H4 (cell line): ENCODE measurements around the gene UBE2E3. TPM values are rescaled to one million over a fixed set of nuclear protein-coding genes. Genes with fewer than 3 reads are reported as not detected.
"Not testable (repeated sequence)": the region's sequence is repeated elsewhere in the genome, so short reads cannot be mapped to it uniquely, and the experiment has no call there.

Experiments used
- DNase-seq: peaks from one replicate; pipeline ENCODE4 v3.0.0-alpha.2; 2015; ENCODE audit warnings: low spot score
- total RNA-seq: library from RNA; depleted of rRNA; stranded (reverse); fragments of >200 nt; shearing (Covaris generic); gene quantifications from 2 replicates; pipeline ENCODE4 v1.2.3, GENCODE V29; 2014

UBE2E3 gene
- total RNA-seq, 1 experiment from 2014 or later = 197 TPM

- DNase-seq = no peak
Observed at GRCh38 chr2:181074457-181074856, 94.1 kb downstream of the UBE2E3 start.

GRCh38 chr2:181076658-181077057 is 96.3 kb downstream of the UBE2E3 start:
- DNase-seq = no peak

GRCh38 chr2:181077128-181077709 is 96.8 kb downstream of the UBE2E3 start:
- peak; percentile 62 for DNase-seq

- DNase-seq = no peak
Observed at GRCh38 chr2:181083140-181083539, 102.7 kb downstream of the UBE2E3 start.

DNA sequence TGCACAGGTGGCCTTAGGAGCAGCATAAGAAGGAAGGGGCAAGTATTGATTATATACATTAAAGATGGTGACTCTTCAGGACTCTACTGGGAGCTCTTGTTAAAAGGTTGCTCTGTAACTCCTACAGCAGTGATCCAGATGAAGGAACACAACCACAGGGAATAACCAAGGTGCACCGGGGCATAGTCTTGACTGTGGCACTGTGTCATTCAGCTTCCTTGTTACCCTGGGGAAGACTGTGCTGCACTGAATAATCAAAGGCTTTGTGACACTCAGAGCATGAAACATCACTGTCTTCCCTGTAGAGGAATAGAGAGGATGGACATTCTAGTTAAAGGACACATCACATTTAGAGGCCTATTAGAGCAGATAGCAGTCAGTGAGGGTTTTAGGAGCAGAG is 105.3 kb downstream of the UBE2E3 start:
- no peak for DNase-seq

DNA sequence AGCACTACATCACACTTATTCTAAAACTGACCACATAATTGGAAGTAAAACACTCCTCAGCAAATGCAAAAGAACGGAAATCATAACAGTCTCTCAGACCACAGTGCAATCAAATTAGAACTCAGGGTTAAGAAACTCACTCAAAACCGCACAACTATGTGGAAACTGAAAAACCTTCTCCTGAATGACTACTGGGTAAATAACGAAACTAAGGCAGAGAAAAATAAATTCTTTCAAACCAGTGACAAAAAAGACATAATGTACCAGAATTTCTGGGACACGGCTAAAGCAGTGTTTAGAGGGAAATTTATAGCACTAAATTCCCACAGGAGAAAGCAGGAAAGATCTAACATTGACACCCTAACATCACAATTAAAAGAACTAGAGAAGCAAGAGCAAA is 111.5 kb downstream of the UBE2E3 start:
- not testable (repeated sequence) for DNase-seq

- DNase-seq = no peak
Observed at GRCh38 chr2:181095486-181095885, 115.1 kb downstream of the UBE2E3 start.

DNA sequence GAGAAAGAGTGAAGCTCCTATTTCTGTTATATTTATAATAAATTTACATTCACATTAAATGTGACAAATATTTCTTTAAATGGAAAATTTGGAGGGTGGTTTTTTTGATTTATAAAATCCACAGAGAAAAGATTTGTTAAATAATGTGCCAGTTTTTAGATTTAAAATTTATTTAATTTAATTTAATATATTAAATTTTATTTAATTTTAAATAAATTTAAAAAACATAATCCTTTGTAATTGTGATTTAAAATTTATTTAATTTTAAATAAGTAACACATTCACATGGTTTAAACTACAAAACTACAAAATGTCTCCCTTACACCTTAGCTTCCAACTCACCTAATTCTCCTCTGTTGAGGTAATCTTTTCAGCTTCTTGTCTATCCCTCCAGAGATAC is 123.3 kb downstream of the UBE2E3 start:
- DNase-seq = no peak

GRCh38 chr2:181104512-181105115 is 124.2 kb downstream of the UBE2E3 start:
- DNase-seq = peak; percentile 80

DNA sequence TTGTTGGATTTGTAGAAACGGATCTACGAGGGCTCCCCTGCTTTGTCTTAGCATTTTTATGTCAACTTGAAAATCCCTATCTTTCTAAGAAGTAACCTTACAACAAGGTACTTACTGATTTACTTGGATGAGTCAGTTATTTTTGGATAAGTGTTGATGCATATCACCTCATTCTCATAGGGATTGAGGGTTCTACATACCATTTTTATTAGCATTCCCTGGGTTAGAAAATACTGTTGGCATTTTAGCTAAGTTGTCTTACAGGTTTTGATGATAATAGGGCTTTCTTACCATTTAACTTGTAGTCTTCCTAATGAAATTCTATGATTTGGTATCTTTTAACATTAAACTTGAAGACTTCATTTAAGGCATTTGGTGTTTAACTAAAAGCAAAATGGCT is 125.2 kb downstream of the UBE2E3 start:
- DNase-seq = no peak

- peak; percentile 67 for DNase-seq
Observed at GRCh38 chr2:181106229-181106628, 125.8 kb downstream of the UBE2E3 start.

GRCh38 chr2:181106789-181107627 is 126.6 kb downstream of the UBE2E3 start:
- peak; percentile 87 for DNase-seq

- DNase-seq = no peak
Observed at GRCh38 chr2:181107628-181107945, 127.2 kb downstream of the UBE2E3 start.

GRCh38 chr2:181111059-181111458 is 130.7 kb downstream of the UBE2E3 start:
- no peak for DNase-seq

- DNase-seq = no peak
Observed at GRCh38 chr2:181112916-181113315, 132.5 kb downstream of the UBE2E3 start.
